SU-DHL-6 (cell line): Measurements from ENCODE around the gene BRD3OS.

Experiments used
- H2AFZ ChIP-seq: fragments of 200-600 bp; sonication (generic); 2 replicates; pipeline ENCODE4 v1.6.1; 2014; ENCODE audit warnings: low read depth, mild to moderate bottlenecking, moderate library complexity, mixed read lengths, antibody characterized with exemption, low read length; ENCODE audit not compliant: severe bottlenecking
- H3F3A ChIP-seq: fragments of 200-600 bp; shearing (Covaris generic); 2 replicates; pipeline ENCODE4 v1.6.0; 2016; ENCODE audit warnings: antibody characterized with exemption, mild to moderate bottlenecking; ENCODE audit not compliant: insufficient read depth
- H3K27ac ChIP-seq: fragments of 200-600 bp; sonication (generic); 2 replicates; pipeline ENCODE4 v1.5.1; 2016; ENCODE audit warnings: low read depth, mild to moderate bottlenecking, low read length, moderate library complexity, mixed read lengths
- H3K27me3 ChIP-seq: fragments of 200-600 bp; sonication (generic), shearing (Covaris generic); 2 replicates; pipeline ENCODE4 v1.6.0; 2014; ENCODE audit warnings: mild to moderate bottlenecking, low read length
- H3K36me3 ChIP-seq: fragments of 200-600 bp; sonication (generic); 2 replicates; pipeline ENCODE4 v1.6.1; 2014; ENCODE audit warnings: mild to moderate bottlenecking, low read length, mixed read lengths
- H3K4me2 ChIP-seq: fragments of 300-600, 200-600 bp; shearing (Covaris generic), sonication (generic); 2 replicates; pipeline ENCODE4 v1.6.0; 2014; ENCODE audit warnings: low read length, low read depth, mild to moderate bottlenecking; ENCODE audit not compliant: poor library complexity, severe bottlenecking
- H3K4me3 ChIP-seq: fragments of 200-600 bp; sonication (generic); 2 replicates; pipeline ENCODE4 v1.5.1; 2014; ENCODE audit warnings: antibody characterized with exemption, low read length, mild to moderate bottlenecking, mixed read lengths; ENCODE audit not compliant: insufficient read depth, poor library complexity, severe bottlenecking
- H3K79me2 ChIP-seq: fragments of 200-600 bp; sonication (generic); 2 replicates; pipeline ENCODE4 v1.6.1; 2014; ENCODE audit warnings: mild to moderate bottlenecking, low read length, moderate library complexity; ENCODE audit not compliant: insufficient read depth
- H3K9ac ChIP-seq: fragments of 200-600 bp; sonication (generic); 2 replicates; pipeline ENCODE4 v1.7.0; 2014; ENCODE audit warnings: mild to moderate bottlenecking, low read length
- H3K9me2 ChIP-seq: fragments of 200-600 bp; sonication (generic); replicated peaks from 2 replicates; pipeline ENCODE4 v1.6.1; 2014; ENCODE audit warnings: low read length; ENCODE audit not compliant: insufficient read depth
- H3K9me3 ChIP-seq: fragments of 200-600 bp; sonication (generic); 2 replicates; pipeline ENCODE4 v1.6.1; 2014; ENCODE audit warnings: low read length, mixed read lengths; ENCODE audit not compliant: insufficient read depth
- H4K20me1 ChIP-seq: fragments of 200-600 bp; sonication (generic); 2 replicates; pipeline ENCODE4 v1.6.1; 2014; ENCODE audit warnings: low read depth, mild to moderate bottlenecking, antibody characterized with exemption, low read length, moderate library complexity, mixed read lengths
- CTCF ChIP-seq: fragments of 200-600 bp; sonication (generic); IDR thresholded peaks from one replicate; pipeline ENCODE4 v1.5.1; 2017; ENCODE audit warnings: antibody characterized with exemption, mild to moderate bottlenecking, low read length, moderate library complexity; ENCODE audit not compliant: insufficient read depth, poor library complexity, severe bottlenecking
- EZH2phosphoT487 ChIP-seq: fragments of 200-600 bp; sonication (generic), shearing (Covaris generic); conservative IDR thresholded peaks from 2 replicates; pipeline ENCODE4 v1.6.1; 2018; ENCODE audit warnings: mild to moderate bottlenecking, antibody characterized with exemption, low read length, moderate library complexity, mixed read lengths

The BRD3OS gene

GRCh38 chr9:134049772-134050588 is 24.7 kb downstream of the BRD3OS start:
- Histone ChIP-seq H3K4me3 (no peak overlapping the region), H4K20me1 (no peaks in the 10 kb centered on the region), H3K9me3 (no peaks in the 10 kb centered on the region), H3K4me2 (no peak overlapping the region), H3K36me3 (no peaks in the 10 kb centered on the region), H3K9me2 (no peaks in the 10 kb centered on the region), H3K79me2 (no peaks in the 10 kb centered on the region), H2AFZ (no peak overlapping the region), H3F3A (no peaks in the 10 kb centered on the region), H3K27me3 (no peaks in the 10 kb centered on the region), H3K9ac (no peak overlapping the region), H3K27ac (no peak overlapping the region)
- TF ChIP-seq EZH2phosphoT487 (no peak), CTCF (no peak)

GRCh38 chr9:134050726-134051125 is 25.4 kb downstream of the BRD3OS start:
- H3K4me2 ChIP-seq = no peak overlapping the region
- no peaks in the 10 kb centered on the region for H4K20me1 ChIP-seq
- H3K9ac ChIP-seq = no peak overlapping the region
- no peaks in the 10 kb centered on the region for H3K79me2 ChIP-seq
- TF ChIP-seq EZH2phosphoT487 (no peak), CTCF (no peak)
- H3K4me3 ChIP-seq = no peak overlapping the region
- H3K27ac ChIP-seq = no peak overlapping the region
- H3K36me3 ChIP-seq = no peaks in the 10 kb centered on the region
- no peaks in the 10 kb centered on the region for H3K9me2 ChIP-seq
- H3K27me3 ChIP-seq = no peaks in the 10 kb centered on the region
- H3F3A ChIP-seq = no peaks in the 10 kb centered on the region
- no peak overlapping the region for H2AFZ ChIP-seq
- H3K9me3 ChIP-seq = no peaks in the 10 kb centered on the region

GRCh38 chr9:134051319-134051718 is 26.0 kb downstream of the BRD3OS start:
- H3K79me2 ChIP-seq = no peaks in the 10 kb centered on the region
- H3K4me2 ChIP-seq = no peak overlapping the region
- no peak overlapping the region for H3K9ac ChIP-seq
- H2AFZ ChIP-seq = no peak overlapping the region
- no peaks in the 10 kb centered on the region for H3K36me3 ChIP-seq
- H3K27me3 ChIP-seq = no peaks in the 10 kb centered on the region
- H3K4me3 ChIP-seq = no peak overlapping the region
- no peaks in the 10 kb centered on the region for H3F3A ChIP-seq
- no peaks in the 10 kb centered on the region for H3K9me3 ChIP-seq
- TF ChIP-seq CTCF = no peak
- TF ChIP-seq EZH2phosphoT487 = no peak
- no peak overlapping the region for H3K27ac ChIP-seq
- H3K9me2 ChIP-seq = no peaks in the 10 kb centered on the region
- H4K20me1 ChIP-seq = no peaks in the 10 kb centered on the region
